HG03066 (cell line): Measurements from ENCODE around the gene MOB3B.
"Not testable (repeated sequence)": the region's sequence is repeated elsewhere in the genome, so short reads cannot be mapped to it uniquely, and the experiment has no call there.

Experiments
- ATAC-seq: cut with Tn5 transposase; IDR thresholded peaks from one replicate; pipeline ENCODE4 v1.9.1; 2021; ENCODE audit warnings: low read depth; ENCODE audit not compliant: unreplicated experiment

The MOB3B gene

DNA sequence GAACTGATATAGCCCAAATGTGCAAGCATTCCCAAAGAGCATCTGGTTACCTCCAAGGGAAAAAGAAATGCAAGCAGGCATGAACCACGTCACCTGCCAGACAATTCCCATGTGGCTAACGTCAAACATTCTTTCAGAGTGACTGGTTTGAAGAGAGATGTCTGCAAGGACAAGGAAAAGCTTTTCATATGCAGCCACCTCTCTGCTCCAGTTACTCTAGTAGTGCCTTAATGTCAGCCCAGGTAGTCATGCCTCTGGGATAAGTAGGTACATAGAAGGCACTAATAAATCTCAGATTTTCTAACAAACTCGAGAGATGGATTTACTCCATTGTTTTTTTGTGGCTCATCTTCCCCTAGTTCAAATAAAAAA lies 102.4 kb downstream of the MOB3B start:
- ATAC-seq, result no peak

DNA sequence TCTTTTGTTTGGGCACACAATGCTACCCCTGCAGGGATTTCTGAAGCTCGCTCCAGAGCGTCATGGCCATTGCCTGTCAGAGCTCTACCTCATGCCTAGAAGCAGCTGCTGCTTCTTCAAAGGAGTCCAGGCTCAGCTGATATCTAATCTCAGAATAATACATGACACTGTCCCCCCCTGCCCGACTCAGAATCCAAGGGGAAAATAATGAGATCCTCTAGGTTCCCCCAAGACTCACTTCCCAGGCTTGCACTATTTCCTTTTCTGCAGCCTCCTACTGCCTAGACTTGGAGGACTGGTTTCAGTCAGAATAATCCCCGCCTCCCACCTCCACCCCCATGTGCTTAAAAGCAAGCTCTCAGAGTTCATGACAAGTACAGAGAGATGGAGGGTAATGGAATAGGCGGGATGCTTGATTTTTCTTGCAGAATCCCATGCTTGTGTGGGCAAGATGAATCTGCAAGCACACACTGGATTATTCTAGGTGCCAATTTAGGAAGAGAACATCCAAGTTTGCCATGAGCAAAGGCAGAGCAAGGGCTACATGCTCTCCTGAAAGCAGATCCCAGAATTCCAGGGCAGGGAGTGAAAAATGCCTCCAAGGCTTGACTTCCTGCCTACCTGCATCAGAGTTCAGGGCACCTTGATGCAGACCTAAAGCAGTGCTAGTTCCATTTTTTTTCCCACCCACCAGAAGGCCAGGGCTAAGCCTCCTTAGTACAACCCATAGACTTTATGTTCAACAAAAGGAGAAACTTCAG lies 102.9 kb downstream of the MOB3B start:
- ATAC-seq, result no peak

DNA sequence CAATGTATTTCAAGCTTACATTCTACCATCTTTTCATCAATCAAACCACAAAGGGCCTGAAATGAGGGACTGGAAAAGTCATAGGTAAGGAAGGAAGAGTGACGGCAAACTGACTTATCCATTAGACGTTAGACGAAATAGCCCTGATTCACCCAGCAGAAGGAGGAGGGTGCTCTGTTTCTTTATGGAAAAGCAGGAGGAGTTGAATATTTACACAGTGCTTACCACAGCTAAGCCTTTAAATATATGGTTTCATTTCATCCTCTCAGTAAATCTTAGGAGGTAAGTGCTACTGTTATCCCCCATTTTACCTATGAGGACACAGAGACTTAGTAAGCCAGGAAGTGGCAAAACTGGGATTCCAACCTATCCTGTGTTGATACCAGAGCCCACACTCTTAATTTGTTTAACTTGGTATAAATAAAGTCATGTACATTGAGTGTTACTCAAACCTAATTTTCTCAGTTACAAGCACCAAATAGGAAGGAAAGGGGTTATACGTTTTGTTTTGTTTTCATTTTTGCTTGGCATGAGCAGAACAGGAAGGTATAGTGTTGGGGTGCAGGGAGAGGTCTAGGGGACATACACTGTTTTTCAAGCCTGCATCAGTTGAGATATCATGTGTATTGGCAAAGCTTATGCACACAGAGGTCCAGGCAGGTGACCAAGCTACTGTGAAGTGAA lies 103.6 kb downstream of the MOB3B start:
- ATAC-seq, result no peak

DNA sequence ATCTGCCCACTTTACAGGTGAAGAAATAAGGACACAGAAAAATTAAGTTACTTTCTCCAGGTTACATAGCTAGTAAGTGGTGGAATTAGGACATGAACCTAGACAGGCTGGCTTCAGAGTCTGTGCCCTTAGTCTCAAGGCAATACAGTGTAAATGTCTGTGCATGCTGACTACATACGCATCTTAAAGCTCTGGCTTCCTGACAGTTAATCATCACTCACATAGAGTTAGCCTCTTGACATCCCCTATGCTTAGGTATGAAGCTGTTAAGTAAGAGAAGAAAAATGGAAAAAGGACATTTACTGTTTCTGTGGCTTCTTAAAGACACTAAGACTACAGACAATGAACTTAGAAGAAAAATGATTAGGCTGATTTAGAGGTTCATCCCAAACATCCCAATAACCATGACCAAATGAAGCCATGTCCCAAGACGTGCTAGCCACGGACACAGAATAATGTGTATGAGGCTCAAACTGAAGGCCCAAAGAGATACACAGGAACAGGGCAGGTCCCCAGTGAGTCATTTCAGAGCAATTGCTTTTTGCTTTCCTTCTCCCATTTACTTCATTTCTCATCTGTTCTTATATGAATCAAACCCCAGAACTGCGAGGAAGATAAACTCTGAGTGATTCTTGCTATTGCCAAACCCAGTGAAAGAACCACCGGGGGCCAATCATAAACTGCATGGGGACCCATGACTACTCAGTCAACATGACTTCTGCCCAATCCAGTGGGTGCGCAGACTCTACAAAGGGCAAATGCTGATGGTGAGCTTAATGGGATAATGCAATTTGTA lies 105.5 kb downstream of the MOB3B start:
- ATAC-seq, result no peak

DNA sequence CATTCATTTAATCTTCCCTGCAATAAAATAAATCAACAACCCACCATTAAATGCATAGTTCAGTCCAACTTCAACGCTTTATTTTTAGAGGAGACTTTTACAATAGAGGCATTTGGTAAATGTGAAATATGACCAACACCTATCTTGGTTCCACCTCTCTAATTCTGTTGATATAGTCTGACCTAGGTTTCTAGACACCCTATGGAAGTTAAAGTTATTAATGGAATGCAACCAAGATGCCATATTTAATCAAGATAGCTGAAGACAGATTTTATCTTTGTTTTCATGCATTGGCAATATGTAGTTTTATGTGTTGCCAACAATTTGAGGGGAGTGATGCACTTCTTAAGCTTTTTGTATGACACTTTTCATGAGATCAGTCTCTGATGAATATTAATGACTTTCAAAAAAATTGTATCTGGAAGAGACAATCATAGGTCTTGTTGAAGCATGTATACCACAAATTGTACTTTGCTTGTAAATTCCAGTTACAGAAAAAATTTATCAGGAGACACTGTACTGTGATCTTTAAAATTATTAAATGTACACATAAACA lies 107.3 kb downstream of the MOB3B start:
- ATAC-seq, result no peak

DNA sequence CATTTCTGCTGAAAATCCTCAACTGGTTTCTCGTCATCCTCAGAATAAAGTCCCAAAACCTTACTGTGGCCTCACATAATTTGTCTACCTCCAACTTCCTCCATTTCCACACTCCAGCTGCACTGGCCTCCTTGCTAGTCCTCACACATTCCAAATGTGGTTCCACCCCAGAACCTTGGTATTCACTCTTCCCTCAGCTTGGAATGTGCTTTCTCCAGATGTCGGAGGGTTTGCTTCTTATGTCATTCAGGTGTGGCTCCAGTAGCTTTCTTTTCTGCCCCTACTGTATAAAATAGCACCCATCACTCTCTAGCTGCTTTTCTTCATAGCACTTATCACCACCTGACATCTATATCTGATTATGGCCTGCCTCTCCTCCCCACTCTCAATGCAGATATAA lies 108.0 kb downstream of the MOB3B start:
- ATAC-seq, result no peak

DNA sequence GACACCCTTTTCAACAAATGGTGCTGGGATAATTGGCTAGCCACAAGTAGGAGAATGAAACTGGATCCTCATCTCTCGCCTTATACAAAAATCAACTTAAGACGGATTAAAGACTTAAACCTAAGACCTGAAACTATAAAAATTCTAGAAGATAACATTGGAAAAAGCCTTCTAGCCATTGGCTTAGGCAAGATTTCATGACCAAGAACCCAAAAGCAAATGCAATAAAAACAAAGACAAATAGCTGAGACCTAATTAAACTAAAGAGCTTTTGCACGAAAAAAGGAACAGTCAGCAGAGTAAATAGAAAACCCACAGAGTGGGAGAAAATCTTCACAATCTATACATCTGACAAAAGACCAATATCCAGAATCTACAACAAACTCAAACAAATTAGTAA lies 110.1 kb downstream of the MOB3B start:
- not testable (repeated sequence) for ATAC-seq

DNA sequence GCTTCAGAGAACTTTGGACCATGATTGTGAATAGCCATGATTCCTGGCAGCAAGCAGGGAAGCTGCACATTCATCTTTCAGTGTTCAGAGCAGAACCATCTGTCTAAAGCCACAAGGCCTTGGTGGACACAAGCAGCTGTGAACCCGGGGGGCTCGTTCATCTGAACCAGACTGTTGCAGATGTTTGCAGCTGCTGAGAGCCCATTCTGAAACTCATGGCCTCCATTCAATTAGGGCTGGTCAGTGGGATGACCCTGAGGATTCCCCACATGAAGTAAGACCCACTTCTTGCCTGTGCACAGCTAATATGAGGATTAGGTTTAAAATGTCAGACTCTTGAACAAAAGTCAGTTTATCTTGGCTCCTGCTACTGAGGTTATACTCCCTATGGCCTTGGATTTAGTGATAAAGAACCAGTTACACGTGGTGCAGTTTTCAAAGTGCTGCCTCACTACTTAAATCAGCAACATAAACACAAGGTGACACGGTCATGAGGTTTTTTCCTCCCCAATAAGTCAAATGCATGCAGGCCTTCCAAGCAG lies 115.3 kb downstream of the MOB3B start:
- ATAC-seq, result no peak

DNA sequence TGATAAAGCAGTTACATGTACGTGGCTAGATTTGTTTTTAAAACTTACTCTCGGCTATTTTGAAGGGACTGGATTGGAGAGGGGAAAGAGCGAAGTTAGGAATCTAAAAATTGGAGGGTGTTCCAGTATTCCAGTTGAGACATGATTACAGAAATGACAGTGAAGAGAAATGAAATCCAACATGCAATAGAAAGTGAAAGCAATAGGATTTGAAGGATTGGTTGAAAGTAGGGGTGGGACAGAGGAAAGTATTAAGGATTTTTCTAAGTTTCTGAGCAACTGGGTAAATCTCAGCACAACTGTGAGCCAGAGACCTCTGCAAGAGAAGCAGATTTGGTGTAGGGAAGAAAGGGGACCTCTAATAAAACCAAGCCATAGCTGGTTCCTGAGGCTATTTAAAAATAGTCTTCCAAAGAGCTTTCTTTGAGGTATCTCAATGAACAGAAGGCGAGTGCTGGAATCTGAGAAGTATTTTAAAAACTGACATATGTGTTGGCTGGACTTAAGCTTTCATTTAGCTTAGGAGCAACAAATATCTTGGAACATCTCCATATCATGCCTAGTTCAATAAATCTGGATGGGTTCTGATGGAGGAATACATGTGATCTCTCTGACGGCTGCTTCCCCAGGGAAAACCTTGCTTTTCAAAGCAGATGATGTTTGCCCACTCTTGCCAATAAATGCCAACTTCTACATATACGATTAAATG lies 115.9 kb downstream of the MOB3B start:
- ATAC-seq, result no peak

DNA sequence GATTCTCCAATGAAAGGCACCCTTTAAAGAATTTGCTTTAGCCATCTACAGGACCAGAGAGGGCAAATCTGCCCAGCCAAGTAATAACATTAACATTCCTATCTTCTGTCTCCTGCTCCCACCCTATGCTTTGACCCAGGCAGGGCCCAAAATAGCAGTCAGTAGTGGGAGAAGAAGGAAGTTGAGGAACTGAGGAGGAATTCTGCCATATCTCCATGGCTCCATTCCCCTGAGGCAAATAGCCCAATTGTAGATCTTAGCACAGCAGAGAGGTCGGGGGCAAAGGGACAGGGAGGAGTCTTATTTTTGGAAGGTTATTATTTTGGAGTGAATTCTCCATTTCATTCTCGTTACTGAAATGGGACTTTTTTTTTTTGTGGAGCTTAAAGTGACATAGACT lies 116.7 kb downstream of the MOB3B start:
- no peak for ATAC-seq

DNA sequence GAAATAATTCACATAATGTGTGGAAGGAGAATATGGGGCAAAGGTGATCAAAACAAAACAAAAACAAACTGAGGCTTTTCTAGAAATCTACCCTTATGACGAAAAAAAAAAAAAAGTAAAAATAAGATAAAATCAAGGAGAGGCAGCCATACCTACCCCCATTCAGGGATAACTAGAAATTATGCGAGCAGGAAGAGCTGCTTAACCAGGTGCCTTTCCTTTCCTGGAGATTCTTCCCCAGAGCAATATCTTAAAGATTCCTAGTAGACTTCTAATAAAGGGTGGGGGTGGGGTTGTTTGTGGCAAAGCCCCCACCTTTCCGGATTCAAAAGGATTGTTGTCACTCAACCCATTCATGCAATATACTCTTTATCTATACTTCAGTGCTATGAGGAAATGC lies 117.5 kb downstream of the MOB3B start:
- ATAC-seq, result no peak

DNA sequence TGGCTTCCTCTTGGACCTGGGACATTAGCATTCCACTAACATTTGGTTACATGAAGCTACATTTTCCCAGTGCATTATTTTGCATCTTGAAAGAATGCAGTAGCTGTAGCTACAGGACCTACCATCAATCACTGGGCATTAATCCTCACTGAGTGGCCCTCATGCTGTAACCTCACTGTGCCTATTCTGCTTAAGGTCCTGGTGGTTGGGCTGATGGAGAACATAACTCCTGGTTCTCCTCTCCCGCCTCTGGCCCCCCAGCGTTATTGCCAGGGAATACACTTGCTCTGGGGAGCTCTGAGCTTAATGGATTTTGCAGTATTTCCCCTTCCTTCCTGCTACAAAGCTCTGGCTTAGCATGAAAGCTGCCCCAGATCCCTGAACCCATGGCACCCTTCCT lies 121.1 kb downstream of the MOB3B start:
- ATAC-seq, result no peak

DNA sequence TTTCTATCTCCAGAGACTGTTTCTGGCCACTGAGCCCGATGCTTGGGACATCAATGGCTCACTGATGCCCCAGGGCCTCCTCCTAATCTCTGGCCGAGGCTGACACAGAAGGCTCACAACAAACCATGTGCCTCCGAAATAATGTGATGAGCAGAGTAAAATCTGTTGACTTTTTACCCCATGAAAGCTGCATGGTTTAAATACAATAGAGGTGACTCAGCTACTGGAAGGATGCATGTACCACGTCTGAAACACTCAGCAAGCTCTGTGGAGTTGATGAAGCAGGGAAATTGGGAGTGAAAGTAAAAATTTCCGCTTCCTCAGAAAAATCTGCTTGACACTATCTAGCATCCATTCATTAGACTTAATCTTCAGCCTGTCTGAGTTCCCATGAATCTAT lies 121.6 kb downstream of the MOB3B start:
- ATAC-seq, result no peak

DNA sequence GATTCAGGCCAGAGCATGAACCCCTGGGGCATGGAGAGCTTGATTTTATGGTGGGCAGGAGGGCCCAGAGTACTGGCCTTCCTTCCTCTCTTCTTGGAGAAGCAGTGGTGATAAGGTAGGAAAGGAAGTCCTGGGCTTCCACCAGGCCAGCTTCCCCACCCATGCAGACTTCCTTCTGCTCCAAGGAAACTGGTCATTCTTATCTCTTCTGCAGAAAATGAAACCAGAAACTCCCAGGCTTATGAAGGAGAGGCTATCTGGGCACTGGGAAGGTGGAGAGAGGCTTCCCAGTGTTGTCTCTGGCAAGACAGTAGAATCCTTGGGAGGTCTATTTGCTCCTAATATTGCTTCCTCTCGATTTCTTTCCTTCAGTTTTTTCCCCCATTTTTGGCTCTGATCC lies 122.1 kb downstream of the MOB3B start:
- ATAC-seq, result no peak

DNA sequence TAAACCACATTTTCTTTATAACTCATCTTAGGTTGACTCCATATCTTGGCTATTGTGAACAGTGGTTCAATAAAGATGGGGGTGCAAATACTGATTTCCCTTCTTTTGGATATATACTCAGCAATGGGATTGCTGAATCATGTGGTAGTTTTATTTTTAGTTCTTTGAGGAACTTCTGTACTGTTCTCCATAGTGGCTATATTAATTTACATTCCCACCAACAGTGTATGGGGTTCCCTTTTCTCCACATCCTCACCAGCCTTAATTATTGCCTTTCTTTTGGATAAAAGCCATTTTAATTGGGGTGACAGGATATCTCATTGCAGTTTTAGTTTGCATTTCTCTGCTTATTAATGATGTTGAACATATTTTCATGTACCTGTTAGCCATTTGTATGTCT lies 125.0 kb downstream of the MOB3B start:
- ATAC-seq, result no peak

DNA sequence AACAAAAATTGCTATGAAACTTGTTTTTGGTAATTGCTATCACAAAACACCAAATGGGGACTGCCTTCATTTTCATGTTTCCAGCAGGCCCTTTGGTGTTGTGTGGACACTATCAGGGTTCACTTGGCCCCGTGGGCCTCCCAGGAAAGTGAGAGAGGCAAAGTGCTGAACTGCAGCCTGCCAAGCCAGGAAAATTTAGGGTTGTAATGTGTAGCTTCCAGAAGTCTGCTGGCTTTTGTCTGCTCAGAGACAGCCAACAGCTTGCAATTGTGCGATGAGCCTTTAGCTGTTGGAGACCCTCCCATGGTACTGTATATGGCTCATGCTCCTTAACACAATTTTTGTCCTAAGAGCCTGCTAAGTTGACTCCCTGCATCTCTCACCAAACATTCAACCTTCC lies 127.0 kb downstream of the MOB3B start:
- ATAC-seq, result no peak

DNA sequence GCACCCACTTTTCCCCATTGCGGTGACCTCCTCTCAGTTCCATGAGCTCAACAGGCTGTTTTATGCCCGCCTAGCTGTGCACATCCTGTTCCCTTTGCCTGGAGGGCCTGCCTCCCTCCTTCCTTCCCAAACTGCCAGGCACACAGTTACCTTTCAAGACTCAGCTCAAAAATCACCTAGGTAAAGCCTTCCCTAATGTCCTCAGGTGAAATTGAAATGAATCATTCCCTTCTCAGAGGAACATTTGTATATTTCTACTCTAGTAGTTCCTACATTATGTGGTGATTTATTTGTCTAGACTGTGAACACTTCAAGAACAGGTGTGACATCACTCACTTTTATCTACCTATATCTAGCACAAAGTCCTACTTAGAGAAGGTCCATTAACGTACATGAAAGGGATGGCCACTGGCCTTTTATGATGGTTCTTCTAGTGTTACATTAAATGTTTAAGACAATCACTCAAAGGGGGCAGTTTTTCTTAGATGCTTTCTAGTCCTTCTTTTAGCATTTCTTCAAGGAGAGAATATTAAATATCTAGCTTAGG lies 129.2 kb downstream of the MOB3B start:
- ATAC-seq, result no peak

DNA sequence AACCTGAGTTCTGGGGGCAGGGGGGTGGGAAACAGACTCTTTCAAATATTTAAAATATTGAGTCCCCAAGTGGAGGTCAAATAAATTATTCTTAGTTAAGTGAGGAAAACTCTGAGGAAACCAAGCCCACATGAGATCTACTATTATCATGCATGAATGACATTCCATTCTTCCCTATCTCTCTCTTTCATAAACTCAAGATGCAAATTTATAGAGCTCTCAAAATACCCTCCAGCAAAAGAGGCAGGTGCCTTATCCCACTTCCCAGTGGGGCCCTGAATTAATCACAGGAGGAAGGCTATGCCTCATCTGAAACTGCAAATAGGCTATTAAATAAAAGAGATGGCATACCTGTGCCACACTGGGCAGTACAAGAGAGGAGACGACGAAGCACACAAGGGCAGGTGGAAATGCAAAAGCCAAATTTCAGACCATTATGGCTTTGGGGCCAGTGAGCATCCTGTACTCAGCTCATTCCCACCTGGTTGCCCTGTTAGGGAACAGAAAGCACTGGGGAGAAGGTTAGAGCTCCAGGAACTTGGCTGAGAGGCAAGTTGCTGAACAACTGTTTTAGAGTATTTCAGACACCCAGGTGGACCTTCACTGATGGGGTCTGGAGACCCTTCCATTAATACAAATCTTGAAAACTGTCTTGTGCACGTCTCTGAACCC lies 130.5 kb downstream of the MOB3B start:
- no peak for ATAC-seq

DNA sequence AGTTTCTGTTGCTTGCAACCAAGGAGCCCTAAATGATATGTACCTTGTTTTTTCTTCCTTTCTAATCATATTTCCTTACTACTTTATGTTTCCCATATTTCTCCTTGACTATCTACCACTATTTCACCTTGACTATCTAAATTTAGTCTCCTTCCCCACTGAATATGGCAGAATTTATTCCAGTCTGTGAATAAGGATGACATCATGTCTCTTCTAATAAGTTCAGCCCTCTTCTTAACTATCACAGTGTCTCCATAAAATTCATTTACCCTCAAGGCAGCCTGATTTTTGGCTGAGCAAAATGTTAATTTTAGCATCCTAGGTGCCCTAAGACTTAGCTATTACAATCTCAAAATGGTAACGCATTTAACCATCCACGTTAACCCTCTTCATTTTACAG lies 133.1 kb downstream of the MOB3B start:
- ATAC-seq, result no peak

DNA sequence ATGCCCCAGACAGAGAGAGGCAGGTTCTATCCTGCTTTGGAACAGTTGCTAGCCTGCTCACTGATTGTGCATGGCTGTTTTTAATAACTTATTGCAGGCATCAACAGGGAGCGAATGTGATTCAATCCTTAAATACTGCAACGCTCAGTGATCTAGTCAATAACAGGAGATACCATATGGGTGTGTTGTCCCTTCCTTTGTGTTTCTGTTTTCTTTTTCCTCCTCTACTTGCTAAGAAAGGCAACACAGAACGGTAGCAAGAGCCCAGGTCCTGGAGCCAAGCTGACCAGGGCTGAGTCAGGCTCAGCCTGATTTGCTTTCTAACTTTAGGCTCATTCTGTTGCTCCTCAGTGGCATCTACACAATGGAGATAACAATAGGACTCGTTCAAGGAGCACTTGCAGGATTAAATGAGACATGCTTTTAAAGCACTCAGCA lies 134.1 kb downstream of the MOB3B start:
- ATAC-seq, result no peak
